ENCODE results near the gene CLCN4. TPM values are rescaled to one million over a fixed set of nuclear protein-coding genes. Genes with fewer than 3 reads are reported as not detected.

Gene CLCN4
- total RNA-seq, 1 donor = 14.1 TPM

- H3K27ac ChIP-seq (ENCODE audit: low read depth, low read length) = no peak overlapping the region
Observed at GRCh38 chrX:10155137-10155536, 1.6 kb upstream of the CLCN4 start.

GRCh38 chrX:10157032-10157341 lies 212 bp downstream of the CLCN4 start:
- TF ChIP-seq, protein P1, sequence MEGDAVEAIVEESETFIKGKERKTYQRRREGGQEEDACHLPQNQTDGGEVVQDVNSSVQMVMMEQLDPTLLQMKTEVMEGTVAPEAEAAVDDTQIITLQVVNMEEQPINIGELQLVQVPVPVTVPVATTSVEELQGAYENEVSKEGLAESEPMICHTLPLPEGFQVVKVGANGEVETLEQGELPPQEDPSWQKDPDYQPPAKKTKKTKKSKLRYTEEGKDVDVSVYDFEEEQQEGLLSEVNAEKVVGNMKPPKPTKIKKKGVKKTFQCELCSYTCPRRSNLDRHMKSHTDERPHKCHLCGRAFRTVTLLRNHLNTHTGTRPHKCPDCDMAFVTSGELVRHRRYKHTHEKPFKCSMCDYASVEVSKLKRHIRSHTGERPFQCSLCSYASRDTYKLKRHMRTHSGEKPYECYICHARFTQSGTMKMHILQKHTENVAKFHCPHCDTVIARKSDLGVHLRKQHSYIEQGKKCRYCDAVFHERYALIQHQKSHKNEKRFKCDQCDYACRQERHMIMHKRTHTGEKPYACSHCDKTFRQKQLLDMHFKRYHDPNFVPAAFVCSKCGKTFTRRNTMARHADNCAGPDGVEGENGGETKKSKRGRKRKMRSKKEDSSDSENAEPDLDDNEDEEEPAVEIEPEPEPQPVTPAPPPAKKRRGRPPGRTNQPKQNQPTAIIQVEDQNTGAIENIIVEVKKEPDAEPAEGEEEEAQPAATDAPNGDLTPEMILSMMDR (IDR thresholded peaks at IDR 0.05; ENCODE audit: extremely low read depth, low read depth, low read length) = no peak
- Histone ChIP-seq H3K4me3 (ENCODE audit: insufficient read depth, low read length) (peak overlapping the region; percentile 70), H3K27ac (ENCODE audit: low read depth, low read length) (peak overlapping the region; percentile 70), H3K27me3 (ENCODE audit: insufficient read depth, low read length) (no peaks in the 10 kb centered on the region), H4K20me1 (ENCODE audit: insufficient read depth, low read length) (no peaks in the 10 kb centered on the region), H3K79me2 (ENCODE audit: insufficient read depth, low read length) (no peaks in the 10 kb centered on the region), H3K9me3 (ENCODE audit: low read depth, low read length) (no peaks in the 10 kb centered on the region), H3K36me3 (ENCODE audit: insufficient read depth, low read length) (no peaks in the 10 kb centered on the region), H3K4me2 (ENCODE audit: insufficient read depth, low read length) (peak overlapping the region; percentile 83), H3K4me1 (ENCODE audit: insufficient read depth, low read length) (peaks cover 3% of the 10 kb centered on the region), H2AFZ (ENCODE audit: low read length) (peak overlapping the region; percentile 38)
- peak; percentile 42 for DNase-seq (ENCODE audit: insufficient read length, low spot score, missing footprints)

More at GRCh38 chrX:10155137-10155536, 1.6 kb upstream of the CLCN4 start:
- DNase-seq (ENCODE audit: insufficient read length, low spot score, missing footprints) = no peak
- no peaks in the 10 kb centered on the region for H3K36me3 ChIP-seq (ENCODE audit: insufficient read depth, low read length)
- H3K79me2 ChIP-seq (ENCODE audit: insufficient read depth, low read length) = no peaks in the 10 kb centered on the region
- no peaks in the 10 kb centered on the region for H4K20me1 ChIP-seq (ENCODE audit: insufficient read depth, low read length)
- no peaks in the 10 kb centered on the region for H3K9me3 ChIP-seq (ENCODE audit: low read depth, low read length)
- H3K27me3 ChIP-seq (ENCODE audit: insufficient read depth, low read length) = no peaks in the 10 kb centered on the region
- peaks cover 3% of the 10 kb centered on the region for H3K4me1 ChIP-seq (ENCODE audit: insufficient read depth, low read length)
- no peak overlapping the region for H2AFZ ChIP-seq (ENCODE audit: low read length)
- no peak overlapping the region for H3K4me2 ChIP-seq (ENCODE audit: insufficient read depth, low read length)
- TF ChIP-seq, protein P1 (IDR thresholded peaks at IDR 0.05; ENCODE audit: extremely low read depth, low read depth, low read length) = no peak
- no peak overlapping the region for H3K4me3 ChIP-seq (ENCODE audit: insufficient read depth, low read length)

DNA sequence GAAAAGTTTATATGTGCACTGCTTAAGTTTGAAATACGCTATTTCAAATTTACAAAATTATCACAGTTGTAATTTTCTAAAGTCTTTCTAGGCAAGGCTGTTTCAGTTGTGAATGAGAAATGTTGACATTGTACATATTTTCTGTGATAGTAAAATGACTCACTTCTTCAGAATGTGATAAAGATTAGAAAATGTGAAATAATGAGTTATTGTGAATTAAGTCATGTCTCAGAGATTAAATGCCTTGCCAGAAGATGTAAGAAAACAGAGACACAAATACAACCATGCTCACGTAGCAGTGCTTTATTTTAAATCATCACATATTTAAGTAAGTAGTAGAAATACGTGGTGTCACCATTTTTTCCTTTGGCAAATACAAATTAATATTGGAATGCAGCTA lies 768 bp downstream of the CLCN4 start:
- H3K27me3 ChIP-seq (ENCODE audit: insufficient read depth, low read length) = no peaks in the 10 kb centered on the region
- H3K36me3 ChIP-seq (ENCODE audit: insufficient read depth, low read length) = no peaks in the 10 kb centered on the region
- H4K20me1 ChIP-seq (ENCODE audit: insufficient read depth, low read length) = no peaks in the 10 kb centered on the region
- peak overlapping the region; percentile 70 for H3K4me3 ChIP-seq (ENCODE audit: insufficient read depth, low read length)
- peak; percentile 89 for DNase-seq (ENCODE audit: insufficient read length, low spot score, missing footprints)
- H3K27ac ChIP-seq (ENCODE audit: low read depth, low read length) = peak overlapping the region; percentile 70
- peak overlapping the region; percentile 83 for H3K4me2 ChIP-seq (ENCODE audit: insufficient read depth, low read length)
- TF ChIP-seq, protein P1 (IDR thresholded peaks at IDR 0.05; ENCODE audit: extremely low read depth, low read depth, low read length) = no peak
- peaks cover 3% of the 10 kb centered on the region for H3K4me1 ChIP-seq (ENCODE audit: insufficient read depth, low read length)
- H3K79me2 ChIP-seq (ENCODE audit: insufficient read depth, low read length) = no peaks in the 10 kb centered on the region
- no peaks in the 10 kb centered on the region for H3K9me3 ChIP-seq (ENCODE audit: low read depth, low read length)
- H2AFZ ChIP-seq (ENCODE audit: low read length) = no peak overlapping the region

DNA sequence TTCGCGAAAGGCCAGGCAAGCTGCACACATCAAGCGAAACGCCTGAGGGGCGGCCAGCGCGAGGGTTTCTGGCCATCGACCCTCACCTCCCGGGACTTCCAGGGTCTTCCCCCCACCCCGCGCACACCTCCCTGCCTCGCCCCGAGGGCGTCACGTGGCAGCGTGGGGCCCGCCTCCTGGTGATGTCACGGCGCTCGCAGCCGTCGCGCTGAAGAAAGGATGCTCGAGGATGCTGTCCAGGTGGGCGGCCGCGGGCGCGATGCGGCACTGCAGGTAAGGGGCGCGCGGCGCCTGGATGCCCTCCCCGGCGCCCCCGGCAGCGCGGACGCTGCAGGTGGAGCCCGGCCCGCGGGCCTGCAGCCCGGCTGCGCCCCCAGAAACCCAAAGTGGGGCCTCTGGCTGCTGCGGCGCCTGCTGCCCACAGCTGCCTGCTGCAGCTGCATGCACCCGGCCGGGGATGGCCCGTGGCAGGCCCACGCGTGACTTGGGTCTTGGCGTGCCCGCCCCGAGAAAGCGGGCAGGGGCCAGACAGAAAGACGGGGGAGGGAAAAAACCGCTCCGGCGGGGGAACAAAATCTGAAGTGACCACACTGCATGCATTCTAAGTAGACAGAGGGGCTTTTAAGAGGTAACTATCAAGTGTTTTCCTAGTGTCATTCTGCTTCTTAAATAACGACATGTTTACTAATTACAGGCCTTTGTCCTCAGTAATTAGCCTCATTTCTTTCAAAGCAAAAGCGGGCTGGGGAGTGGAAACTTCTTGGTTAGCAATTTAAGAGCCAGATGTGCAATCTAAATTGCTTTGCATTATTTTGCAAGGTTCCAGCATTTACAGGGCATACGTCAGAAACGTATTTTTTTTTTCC lies 1.7 kb downstream of the CLCN4 start:
- Histone ChIP-seq H3K4me2 (ENCODE audit: insufficient read depth, low read length) (peak overlapping the region; percentile 83), H3K79me2 (ENCODE audit: insufficient read depth, low read length) (no peaks in the 10 kb centered on the region), H3K4me1 (ENCODE audit: insufficient read depth, low read length) (peaks cover 3% of the 10 kb centered on the region), H3K27me3 (ENCODE audit: insufficient read depth, low read length) (no peaks in the 10 kb centered on the region), H3K36me3 (ENCODE audit: insufficient read depth, low read length) (no peaks in the 10 kb centered on the region), H2AFZ (ENCODE audit: low read length) (peak overlapping the region; percentile 47), H3K27ac (ENCODE audit: low read depth, low read length) (no peak overlapping the region), H3K4me3 (ENCODE audit: insufficient read depth, low read length) (peak overlapping the region; percentile 70), H3K9me3 (ENCODE audit: low read depth, low read length) (no peaks in the 10 kb centered on the region), H4K20me1 (ENCODE audit: insufficient read depth, low read length) (no peaks in the 10 kb centered on the region)
- DNase-seq (ENCODE audit: insufficient read length, low spot score, missing footprints) = peak; percentile 77
- TF ChIP-seq, protein P1 (IDR thresholded peaks at IDR 0.05; ENCODE audit: extremely low read depth, low read depth, low read length) = no peak
